HG03060 (cell line): Measurements from ENCODE around the gene YWHAE.
"Not testable (repeated sequence)": the region's sequence is repeated elsewhere in the genome, so short reads cannot be mapped to it uniquely, and the experiment has no call there.

Source experiments
- ATAC-seq: cut with Tn5 transposase; IDR thresholded peaks from one replicate; pipeline ENCODE4 v1.9.1; 2021; ENCODE audit warnings: low read depth, moderate number of reproducible peaks; ENCODE audit not compliant: unreplicated experiment

The YWHAE gene

DNA sequence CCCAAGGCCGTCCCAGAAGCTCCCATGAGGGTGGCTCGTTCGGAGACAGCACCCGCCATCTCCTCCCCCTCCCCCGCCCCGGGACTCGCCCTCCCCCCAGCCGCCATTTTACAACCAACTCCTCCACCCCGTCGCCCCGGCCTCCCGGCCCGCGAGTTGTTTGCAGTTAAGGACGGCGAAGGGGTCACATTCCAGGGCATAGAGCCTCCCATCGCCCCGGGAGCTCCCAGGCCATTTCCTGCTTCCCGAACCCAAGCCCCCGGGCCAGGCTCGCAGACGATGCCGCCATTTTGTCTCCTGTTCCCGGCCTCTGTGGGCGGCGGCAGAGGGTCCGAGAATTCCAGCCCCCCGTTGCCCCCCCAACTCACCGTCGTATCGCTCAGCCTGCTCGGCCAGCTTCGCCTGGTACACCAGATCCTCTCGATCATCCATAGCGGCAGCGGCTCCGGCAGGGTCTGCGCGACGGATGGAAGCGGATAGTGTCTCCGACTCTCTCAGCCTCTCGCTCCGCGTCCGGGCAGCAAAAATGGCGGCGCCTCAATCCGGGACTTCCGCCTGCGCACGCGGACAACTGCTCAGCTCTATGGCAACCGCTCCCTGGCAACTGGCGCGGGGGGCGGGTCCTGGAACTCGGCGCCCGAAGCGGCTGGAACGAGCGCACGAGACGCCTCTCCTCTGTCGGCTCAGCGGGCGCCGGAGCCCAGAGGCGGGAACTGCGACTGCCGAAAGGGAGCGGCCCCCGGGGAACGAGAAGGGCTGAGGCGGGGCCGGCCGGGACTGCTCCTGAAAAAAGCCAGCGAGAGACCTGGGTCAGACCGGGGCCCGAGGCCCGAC is at the start of gene YWHAE:
YWHAE (minus strand) TSS at position 544 of the 834 bp plus-strand sequence; CDS start at position 432, 112 bp downstream.
- ATAC-seq, result peak; percentile 80

DNA sequence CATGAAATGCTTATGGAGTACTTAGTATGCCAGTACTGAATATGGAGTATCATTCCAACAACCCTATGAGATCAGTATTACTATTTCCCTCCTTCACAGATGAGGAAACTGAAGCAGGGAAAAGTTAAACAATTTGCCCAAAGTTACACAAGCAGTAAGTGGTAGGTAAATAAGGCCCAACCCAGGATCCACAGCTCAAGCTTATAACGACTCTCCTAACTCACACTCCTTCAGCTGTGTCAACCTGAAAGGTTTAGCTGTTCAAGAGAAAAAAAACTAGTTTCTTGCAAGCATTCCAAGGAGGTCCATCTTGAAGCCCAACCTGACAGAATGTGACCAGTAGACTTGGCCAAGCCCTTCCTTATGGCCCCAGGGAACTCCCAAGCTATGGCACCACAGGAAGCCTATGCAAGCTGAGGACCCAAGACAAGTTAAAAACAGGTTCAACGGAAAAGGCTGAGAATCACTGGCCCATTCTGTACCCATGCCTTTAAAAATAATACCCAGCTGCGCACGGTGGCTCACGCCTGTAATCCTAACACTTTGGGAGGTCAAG is 49.5 kb upstream of the YWHAE start:
- ATAC-seq, result no peak

DNA sequence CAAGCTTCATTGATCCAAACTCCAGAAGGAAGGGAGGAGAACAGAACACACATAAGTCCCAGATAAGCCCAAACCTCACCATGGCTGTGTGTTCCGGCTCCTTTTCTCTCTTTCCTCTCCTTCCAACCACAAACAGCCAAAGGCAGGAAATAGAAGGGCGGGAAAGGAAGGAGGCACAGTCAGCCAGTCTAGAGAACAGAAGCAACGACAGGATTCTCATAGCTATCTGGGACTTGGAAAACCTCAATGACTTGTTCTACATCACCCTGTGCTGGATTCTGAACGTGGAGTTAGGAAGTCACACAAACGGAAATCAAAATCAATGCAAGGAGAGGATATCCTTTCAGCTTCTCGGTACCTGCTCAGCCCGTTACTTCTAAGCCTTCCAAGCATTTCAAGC is 47.0 kb upstream of the YWHAE start:
- ATAC-seq, result no peak

DNA sequence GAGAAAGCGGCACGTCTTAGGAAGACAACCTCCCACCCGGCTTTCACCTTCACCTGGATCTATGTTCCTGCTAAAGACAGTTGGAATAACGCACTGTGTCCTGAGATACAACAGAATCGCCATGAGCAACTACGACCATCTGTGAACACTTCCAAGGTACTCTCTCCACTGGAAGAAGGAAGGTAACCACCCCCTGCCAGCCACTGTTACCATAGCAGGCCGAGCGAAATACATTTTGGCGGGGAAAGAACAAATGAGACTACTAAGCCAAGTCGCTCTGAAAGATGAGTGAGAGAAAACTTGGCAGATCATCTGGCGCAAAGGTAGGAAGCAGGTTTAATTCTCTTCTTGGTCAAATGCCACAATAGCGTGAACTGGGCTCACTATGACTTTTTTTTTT is 46.2 kb upstream of the YWHAE start:
- no peak for ATAC-seq

DNA sequence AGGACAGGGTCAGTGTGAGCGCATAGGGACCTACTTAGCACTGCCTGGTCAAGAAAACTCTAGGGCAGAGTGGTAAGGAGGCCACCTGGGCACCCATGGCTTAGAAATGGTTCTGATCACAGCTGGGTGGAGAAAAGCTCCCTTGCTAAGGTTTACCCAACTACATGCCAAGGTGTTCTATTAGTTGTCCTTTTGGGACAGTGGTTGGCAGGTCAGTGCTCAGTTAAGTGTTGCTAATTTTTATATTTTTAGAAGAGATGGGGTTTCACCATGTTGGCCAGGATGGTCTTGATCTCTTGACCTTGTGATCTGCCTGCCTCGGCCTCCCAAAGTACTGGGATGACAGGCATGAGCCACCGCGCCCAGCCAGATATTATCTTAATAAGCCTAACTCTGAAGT is 45.7 kb upstream of the YWHAE start:
- not testable (repeated sequence) for ATAC-seq

DNA sequence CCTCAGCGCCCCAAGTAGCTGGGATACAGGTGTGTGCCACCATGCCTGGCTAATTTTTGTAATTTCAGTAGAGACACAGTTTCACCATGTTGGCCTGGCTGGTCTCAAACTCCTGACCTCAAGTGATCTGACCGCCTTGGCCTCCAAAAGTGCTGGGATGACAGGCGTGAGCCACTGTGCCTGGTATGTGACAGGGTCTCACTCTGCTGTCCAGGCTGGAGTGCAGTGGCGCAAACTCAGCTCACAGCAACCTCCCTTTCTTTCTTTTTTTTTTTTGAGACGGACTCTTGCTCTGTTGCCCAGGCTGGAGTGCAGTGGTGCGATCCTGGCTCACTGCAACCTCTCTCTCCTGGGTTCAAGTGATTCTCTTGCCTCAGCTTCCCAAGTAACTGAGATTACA is 42.7 kb upstream of the YWHAE start:
- ATAC-seq, result not testable (repeated sequence)

DNA sequence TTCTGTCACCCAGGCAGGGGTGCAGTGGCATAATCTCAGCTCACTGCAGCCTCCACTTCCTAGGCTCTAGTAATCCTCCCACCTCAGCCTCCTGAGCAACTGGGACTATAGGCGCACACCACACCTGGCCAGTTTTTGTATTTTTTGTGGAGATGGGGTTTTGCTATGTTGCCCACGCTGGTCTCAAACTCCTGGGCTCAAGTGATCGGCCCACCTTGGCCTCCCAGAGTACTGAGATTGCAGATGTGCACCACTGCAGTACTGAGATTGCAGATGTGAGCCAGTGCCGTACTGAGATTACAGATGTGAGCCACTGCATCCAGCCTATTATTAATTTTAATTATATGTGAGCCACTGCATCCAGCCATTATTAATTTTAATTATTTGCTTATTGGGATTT is 42.2 kb upstream of the YWHAE start:
- no peak for ATAC-seq

DNA sequence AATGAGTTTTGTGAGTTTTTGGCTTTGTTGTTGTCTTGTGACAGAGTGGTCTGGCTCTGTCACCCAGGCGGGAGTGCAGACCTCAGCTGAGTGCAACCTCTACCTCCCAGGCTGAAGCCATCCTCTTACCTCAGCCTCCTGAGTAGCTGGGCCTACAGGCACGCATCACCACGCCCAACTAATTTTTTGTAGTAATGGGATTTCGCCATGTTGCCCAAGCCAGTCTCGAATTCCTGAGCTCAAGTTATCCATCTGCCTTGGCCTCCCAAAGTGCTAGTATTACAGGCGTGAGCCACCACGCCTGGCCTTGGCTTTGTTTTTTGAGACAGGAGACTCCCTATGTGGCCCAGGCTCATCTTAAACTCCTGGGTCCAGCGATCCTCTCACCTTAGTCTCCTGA is 40.9 kb upstream of the YWHAE start:
- ATAC-seq, result no peak

DNA sequence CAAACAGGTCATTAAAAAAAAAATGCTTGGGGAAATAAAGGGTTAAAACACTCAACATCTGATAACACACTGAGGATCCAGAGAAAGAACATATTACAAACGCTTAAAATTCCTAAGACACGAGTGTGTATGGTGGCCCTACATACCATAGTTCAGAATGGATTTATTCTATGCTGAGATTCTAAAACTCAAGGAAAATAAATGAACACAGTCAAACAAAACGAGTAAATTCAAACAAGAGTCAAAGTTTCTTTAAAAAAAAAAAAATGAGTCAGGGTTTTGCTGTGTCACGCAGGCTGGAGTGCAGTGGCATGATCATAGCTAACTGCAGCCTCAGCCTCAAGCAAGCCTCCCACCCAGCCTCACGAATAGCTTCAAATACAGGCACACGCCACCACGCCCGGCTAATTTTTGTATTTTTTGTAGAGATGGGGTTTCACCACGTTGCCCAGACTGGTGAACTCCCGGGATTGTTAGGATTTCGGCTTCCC is 38.6 kb upstream of the YWHAE start:
- no peak for ATAC-seq

DNA sequence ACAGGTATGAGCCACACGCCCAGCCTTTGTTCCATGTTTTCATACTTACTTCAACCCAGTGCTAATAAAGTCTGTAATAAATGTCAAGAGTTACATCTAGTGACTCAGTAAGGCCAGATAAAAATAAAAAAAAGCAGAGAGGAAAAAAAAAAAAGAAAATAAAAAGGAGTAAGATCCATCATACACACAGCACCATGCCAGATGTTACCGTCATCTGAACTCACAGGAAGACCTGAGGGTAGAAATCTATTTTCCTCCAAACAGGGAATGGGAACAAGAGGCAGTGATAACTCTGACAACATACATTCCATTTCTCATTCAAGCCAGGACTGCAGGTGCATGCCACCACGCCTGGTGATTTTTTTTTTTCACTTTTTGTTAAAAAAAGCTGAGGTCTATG is 35.3 kb upstream of the YWHAE start:
- ATAC-seq, result no peak

DNA sequence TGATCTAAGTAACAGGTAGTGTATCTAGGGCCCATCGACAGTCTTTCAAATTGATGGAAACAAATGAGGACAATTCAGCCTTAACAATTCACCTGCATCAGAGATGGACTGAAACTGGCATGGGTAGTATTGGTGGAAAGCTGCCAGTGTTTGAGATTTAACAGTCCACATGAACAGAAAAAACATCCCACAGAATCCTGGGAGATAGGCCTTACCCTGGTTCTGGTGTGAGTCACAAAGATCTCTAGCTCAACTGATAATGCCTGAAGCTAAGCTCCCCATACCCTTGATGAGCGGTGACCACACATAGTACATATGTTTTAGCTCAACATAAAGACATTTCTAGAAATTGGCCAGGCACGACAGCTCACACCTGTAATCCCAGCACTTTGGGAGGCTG is 34.1 kb upstream of the YWHAE start:
- no peak for ATAC-seq

DNA sequence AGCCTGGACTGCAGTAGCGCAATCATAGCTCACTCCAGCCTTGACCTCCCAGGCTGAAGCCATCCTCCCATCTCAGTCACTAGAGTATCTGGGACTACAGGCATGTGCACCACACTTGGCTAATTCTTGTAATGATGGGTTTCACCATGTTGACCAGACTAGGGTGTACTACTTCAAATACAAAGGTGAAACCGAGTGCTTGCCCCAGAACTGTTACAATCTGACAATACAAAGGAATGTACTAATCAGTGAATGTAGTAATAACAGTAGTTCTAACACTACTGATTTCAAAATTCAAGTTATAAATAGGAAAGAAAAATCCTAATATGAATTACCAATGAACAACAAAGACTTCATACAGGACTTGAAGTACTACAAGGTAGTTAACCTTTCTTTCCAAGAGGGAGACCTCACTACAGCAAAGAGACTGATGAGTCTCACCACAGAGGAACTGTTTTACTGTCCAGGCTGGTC is 31.6 kb upstream of the YWHAE start:
- no peak for ATAC-seq

DNA sequence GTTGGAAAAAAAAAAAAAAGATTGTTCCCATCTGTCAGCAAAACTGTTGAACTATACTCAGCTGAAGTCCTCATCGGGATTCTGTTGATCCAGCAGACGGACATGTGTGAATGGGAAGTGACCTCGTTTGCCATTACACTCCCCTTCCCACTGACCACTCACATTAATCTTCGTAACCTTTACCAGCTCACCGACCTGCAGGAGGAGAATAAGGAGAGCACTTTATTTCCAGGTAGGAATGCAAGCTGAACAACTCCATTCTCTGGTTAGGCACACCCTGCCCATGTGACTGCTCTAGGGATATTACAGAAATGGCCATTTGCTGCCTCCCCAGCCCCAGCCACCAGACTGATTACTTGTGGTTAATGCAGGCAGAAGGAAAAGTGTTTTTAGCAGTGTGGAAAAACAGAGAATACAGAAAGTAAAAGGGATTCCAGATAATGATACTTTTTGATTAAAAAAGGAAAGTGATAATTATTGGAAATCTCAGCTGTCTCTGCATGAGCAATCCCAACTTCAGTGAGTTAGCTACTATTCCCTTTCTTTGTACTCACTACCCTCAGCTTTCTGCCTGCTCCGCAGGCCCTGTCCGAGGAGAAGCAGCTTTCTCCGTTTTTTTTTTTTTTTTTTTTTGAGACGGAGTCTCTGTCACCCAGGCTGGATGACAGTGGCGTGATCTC is 23.6 kb upstream of the YWHAE start:
- ATAC-seq, result no peak

DNA sequence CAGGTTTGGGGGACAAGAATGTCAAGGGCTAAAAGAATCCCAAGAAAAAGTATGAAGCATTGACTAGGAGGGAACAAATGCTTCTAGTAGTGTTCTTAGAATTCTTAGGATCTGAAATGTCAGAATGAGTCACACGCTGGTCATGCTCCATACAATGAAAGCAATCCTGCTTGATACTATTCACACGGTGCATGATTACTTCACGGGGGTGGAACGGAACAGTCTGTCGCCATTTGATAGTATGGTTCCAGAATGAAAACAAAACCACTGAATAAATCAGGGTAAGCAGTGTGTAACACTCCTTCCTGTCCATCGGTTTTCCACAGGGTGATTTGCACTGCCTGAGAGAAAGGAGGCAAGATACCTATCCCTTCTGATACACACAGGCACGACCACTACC is 22.9 kb upstream of the YWHAE start:
- ATAC-seq, result no peak

DNA sequence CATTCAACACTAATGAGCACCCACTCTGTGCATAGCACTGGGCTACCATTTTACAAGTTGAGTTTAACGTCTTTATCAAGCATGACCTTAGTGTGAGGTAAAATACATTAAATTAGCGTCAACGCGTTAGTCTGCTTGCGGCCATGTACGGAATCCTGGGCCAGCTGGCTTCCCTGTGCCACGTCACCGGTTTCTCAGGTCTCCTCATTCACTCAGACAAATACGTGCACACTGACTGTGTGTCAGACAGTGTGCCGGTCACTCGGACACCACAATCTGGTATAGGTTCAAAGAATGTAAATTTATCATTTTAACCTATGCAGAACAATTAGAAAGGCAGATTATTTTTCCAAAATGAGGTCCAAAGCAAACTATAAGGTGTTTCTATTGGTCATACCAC is 21.4 kb upstream of the YWHAE start:
- no peak for ATAC-seq

DNA sequence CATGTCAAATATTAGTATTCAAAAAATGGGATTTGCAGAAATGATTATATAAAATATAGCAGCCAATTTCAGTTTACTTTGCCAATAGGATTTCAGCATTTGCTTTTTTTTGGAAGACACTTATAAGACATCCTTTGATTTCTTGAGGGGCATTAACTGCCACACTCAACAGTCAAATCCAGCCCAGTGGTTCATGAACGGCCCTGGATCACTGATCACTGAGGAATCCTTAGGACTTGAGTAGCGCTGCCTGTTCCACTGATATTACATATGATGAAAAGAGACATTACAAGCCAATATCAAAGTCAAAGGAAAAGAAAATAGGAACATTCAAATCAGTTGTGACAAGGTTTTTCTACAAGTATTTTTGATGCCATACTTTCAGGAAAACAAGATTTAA is 21.0 kb upstream of the YWHAE start:
- ATAC-seq, result no peak

DNA sequence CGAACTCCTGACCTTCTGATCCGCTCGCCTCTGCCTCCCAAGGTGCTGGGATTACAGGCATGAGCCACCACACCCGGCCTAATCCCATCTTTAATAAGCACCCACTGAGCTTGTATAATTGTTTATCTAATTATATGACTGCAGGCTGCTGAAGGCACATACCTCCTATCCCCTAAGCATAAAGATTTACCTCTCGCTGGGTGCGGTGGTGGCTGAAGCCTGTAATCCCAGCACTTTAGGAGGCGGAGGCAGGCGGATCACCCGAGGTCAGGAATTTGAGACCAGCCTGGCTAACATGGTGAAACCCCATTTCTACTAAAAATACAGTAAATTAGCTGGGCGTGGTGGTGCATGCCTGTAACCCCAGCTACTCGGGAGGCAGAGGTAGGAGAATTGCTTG is 20.1 kb upstream of the YWHAE start:
- ATAC-seq, result no peak

DNA sequence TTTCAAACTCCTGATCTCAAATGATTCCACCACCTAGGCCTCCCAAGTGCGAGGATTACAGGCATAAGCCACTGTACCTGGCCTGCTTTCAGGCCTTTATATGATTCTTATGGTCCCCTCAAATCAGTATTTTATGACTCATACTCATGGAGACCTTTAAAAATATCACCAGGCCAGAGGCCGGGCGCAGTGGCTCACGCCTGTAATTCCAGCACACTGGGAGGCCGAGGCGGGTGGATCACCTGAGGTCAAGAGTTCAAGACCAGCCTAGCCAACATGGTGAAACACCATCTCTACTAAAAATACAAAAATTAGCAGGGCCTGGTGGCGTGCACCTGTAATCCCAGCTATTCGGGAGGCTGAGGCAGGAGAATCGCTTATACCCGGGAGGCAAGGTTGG is 18.5 kb upstream of the YWHAE start:
- ATAC-seq, result not testable (repeated sequence)

DNA sequence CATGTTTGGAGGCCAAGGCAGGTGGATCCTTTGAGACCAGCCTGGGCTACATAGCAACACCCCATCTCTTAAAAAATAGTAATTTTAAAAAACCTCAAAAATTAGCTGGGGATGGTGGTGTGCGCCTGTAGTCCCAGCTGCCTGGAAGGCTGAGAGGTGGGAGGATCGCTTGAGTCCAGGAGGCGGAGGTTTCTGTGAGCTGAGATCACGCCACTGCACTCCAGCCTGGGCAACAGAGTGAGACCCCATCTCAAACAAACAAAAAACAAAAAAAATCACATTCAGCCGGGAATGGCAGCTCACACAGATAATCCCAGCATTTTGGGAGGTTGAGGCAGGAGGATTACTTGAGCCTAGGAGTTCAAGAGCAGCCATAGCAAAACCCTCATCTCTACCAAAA is 16.4 kb upstream of the YWHAE start:
- no peak for ATAC-seq

DNA sequence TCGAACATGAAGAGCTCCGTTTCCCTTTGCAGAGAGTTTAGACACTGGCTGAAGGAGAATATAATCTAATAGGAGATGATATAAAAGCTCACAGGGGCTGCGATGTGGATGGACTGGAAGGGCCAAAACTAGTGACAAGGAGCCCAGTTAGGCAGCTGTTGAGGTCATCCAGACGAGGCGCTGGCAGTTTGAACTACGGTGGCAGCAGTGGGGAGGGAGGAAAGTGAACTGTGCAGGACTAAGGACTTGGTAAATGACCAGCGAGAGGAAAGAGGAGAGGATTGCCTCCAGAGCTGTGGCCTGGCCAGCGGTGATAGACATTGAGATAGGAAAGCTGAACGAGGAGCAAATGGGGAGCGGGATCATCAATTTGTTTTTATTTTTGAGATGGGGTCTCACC is 14.6 kb upstream of the YWHAE start:
- ATAC-seq, result no peak

DNA sequence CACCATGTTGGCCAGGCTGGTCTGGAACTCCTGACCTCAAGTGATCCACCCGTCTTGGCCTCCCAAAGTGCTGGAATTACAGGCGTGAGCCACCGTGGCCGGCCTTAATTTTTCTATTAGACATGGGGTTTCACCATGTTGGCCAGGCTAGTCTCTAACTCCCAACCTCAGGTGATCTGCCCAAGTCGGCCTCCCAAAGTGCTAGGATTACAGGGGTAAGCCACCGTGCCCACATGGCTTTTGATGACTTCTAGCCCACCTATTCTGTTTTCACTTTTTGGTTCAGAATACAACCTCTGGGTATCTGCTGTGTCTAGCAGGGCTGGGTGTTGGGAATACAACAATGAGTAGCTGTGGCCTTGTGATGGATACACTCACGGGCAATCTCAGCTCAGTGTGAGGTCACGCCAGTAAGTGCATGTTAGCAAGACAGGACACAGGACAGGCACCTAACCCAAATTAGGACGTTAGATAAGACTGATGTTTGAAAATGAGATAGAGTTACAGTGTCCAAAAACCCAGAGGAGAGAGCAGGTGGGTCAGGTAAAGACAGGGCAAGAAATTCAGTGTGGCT is 14.1 kb upstream of the YWHAE start:
- no peak for ATAC-seq
